Thyroid gland (tissue), 4 donors: ENCODE results near the gene NT5DC1. TPM values are rescaled to one million over a fixed set of nuclear protein-coding genes. Genes with fewer than 3 reads are reported as not detected.

ENCODE experiments used
- DNase-seq, 2 donors: peaks; one replicate each; pipeline ENCODE4 v3.0.0-alpha.2; 2019
- H3K27ac ChIP-seq, 3 donors: fragments of 200-600 bp; sonication (generic); 1 replicate in 2 of 3; 2 replicates in 1 of 3; pipeline ENCODE4 v1.5.1; 2016 to 2019; ENCODE audit warnings: mild to moderate bottlenecking in 1 of 3, moderate library complexity in 1 of 3
- H3K27me3 ChIP-seq: fragments of 200-600 bp; sonication (generic); one replicate; pipeline ENCODE4 v1.5.1; 2019
- H3K36me3 ChIP-seq, 2 donors: fragments of 200-600 bp; sonication (generic); one replicate each; pipeline ENCODE4 v1.5.1; 2016 to 2019
- H3K4me1 ChIP-seq, 2 donors: fragments of 200-600 bp; sonication (generic); one replicate each; pipeline ENCODE4 v1.5.1; 2017 to 2019
- H3K4me3 ChIP-seq, 3 donors: fragments of 200-600 bp; sonication (generic); replicated peaks in 1 of 3; 1 replicate in 2 of 3; 2 replicates in 1 of 3; pipeline ENCODE4 v1.5.1; 2016; ENCODE audit warnings: mild to moderate bottlenecking in 1 of 3
- H3K9me3 ChIP-seq: fragments of 200-600 bp; sonication (generic); one replicate; pipeline ENCODE4 v1.5.1; 2017
- CTCF ChIP-seq, 6 experiments: fragments of 200-600 bp in 3 of 6; fragments of 450-650 bp in 3 of 6; sonication (generic) in 3 of 6; IDR thresholded peaks; one replicate each; pipeline ENCODE4 v1.5.1; 2016 to 2019; ENCODE audit warnings: antibody characterized with exemption in 6 of 6, mild to moderate bottlenecking in 2 of 6, inconsistent platforms in 1 of 6, moderate library complexity in 1 of 6
- POLR2A ChIP-seq, 2 donors: fragments of 450-650 bp; IDR thresholded peaks; one replicate each; pipeline ENCODE4 v1.6.1; 2017; ENCODE audit warnings: antibody characterized with exemption in 2 of 2, mild to moderate bottlenecking in 2 of 2, moderate library complexity in 1 of 2
- WGBS, 2 donors: methylation state at CpG; one replicate each; pipeline ENCODE4 v1.1.5; 2017; 5-methylcytosine and 5-hydroxymethylcytosine counted together
- intact Hi-C: fragments of 100-400 bp; cut with DNase I; formaldehyde crosslinking; loops from one replicate; pipeline ENCODE4 v1.15.1; 2023
- total RNA-seq, 4 donors: library from RNA; depleted of rRNA; stranded (reverse); fragments of >200 nt; gene quantifications; one replicate each; pipeline ENCODE4 v1.2.3, GENCODE V29; 2016

NT5DC1 gene
- total RNA-seq, 4 donors from 2014 or later = 17.5 to 35.7 (median 22.1) TPM

- H3K4me3 ChIP-seq = no peak overlapping the region
- WGBS, 2 donors = 83 to 96% methylated on average over 7 of the region's 7 CpGs
- intact Hi-C loops = no loop called here
- H3K27me3 ChIP-seq = no peaks in the 10 kb centered on the region
- no peak overlapping the region for H3K27ac ChIP-seq
- no peaks in the 10 kb centered on the region for H3K4me1 ChIP-seq
- no peak for TF ChIP-seq POLR2A (IDR thresholded peaks at IDR 0.05)
- no peak for TF ChIP-seq CTCF (IDR thresholded peaks at IDR 0.05)
- no peaks in the 10 kb centered on the region for H3K9me3 ChIP-seq
- DNase-seq = no peak
- no peaks in the 10 kb centered on the region for H3K36me3 ChIP-seq
Observed at GRCh38 chr6:116156405-116157326, 56.0 kb downstream of the NT5DC1 start.

GRCh38 chr6:116157391-116157790, 56.7 kb downstream of the NT5DC1 start:
- Histone ChIP-seq H3K4me1 (no peaks in the 10 kb centered on the region), H3K27me3 (no peaks in the 10 kb centered on the region), H3K36me3 (no peaks in the 10 kb centered on the region), H3K4me3 (no peak overlapping the region), H3K9me3 (no peaks in the 10 kb centered on the region), H3K27ac (no peak overlapping the region)
- TF ChIP-seq POLR2A (IDR thresholded peaks at IDR 0.05) (no peak), CTCF (IDR thresholded peaks at IDR 0.05) (no peak)
- intact Hi-C loops = no loop called here
- no peak for DNase-seq
- WGBS, 2 donors = 85 to 89% methylated on average over 1 of the region's 1 CpG

GRCh38 chr6:116158641-116159040, 58.0 kb downstream of the NT5DC1 start:
- DNase-seq = no peak
- no peaks in the 10 kb centered on the region for H3K4me1 ChIP-seq
- H3K36me3 ChIP-seq = no peaks in the 10 kb centered on the region
- H3K27me3 ChIP-seq = no peaks in the 10 kb centered on the region
- TF ChIP-seq POLR2A (IDR thresholded peaks at IDR 0.05) (no peak), CTCF (IDR thresholded peaks at IDR 0.05) (no peak)
- intact Hi-C loops = no loop called here
- H3K9me3 ChIP-seq = no peaks in the 10 kb centered on the region
- no peak overlapping the region for H3K4me3 ChIP-seq
- WGBS, 2 donors = 65 to 75% methylated on average over 3 of the region's 3 CpGs
- no peak overlapping the region for H3K27ac ChIP-seq

- intact Hi-C loops = no loop called here
- WGBS, 2 donors = 98 to 100% methylated on average over 3 of the region's 3 CpGs
Observed at GRCh38 chr6:116159782-116160524, 59.3 kb downstream of the NT5DC1 start.

More at GRCh38 chr6:116159782-116160524, 59.3 kb downstream of the NT5DC1 start:
- Histone ChIP-seq H3K4me1 (no peaks in the 10 kb centered on the region), H3K36me3 (no peaks in the 10 kb centered on the region), H3K27ac (no peak overlapping the region), H3K9me3 (no peaks in the 10 kb centered on the region), H3K27me3 (no peaks in the 10 kb centered on the region), H3K4me3 (no peak overlapping the region)
- no peak for DNase-seq
- TF ChIP-seq CTCF (IDR thresholded peaks at IDR 0.05) = no peak
- no peak for TF ChIP-seq POLR2A (IDR thresholded peaks at IDR 0.05)
